KMS-11 (cell line): Measurements from ENCODE around the gene GPER1.

ENCODE experiments used
- H2AFZ ChIP-seq: fragments of 200-600 bp; sonication (generic); 2 replicates; pipeline ENCODE4 v1.6.1; 2016; ENCODE audit warnings: antibody characterized with exemption, mixed run types, low read depth
- H3K27ac ChIP-seq: fragments of 200-600 bp; sonication (generic); 2 replicates; pipeline ENCODE4 v1.6.1; 2016; ENCODE audit warnings: mild to moderate bottlenecking, mixed run types
- H3K27me3 ChIP-seq: fragments of 200-600 bp; sonication (generic); 2 replicates; pipeline ENCODE4 v1.6.1; 2017; ENCODE audit warnings: mild to moderate bottlenecking, low read depth, mixed run types, moderate library complexity; ENCODE audit not compliant: insufficient read depth
- H3K36me3 ChIP-seq: fragments of 200-600 bp; sonication (generic); 2 replicates; pipeline ENCODE4 v1.6.1; 2017; ENCODE audit warnings: mild to moderate bottlenecking, mixed run types; ENCODE audit not compliant: insufficient read depth
- H3K4me1 ChIP-seq: fragments of 200-600 bp; sonication (generic); 2 replicates; pipeline ENCODE4 v1.6.1; 2016; ENCODE audit warnings: mild to moderate bottlenecking, low read depth, mixed run types; ENCODE audit not compliant: poor library complexity, severe bottlenecking
- H3K4me2 ChIP-seq: fragments of 200-600 bp; sonication (generic); 2 replicates; pipeline ENCODE4 v1.7.0; 2016; ENCODE audit warnings: mild to moderate bottlenecking, mixed run types
- H3K4me3 ChIP-seq: fragments of 200-600 bp; sonication (generic); IDR thresholded peaks from 2 replicates; pipeline ENCODE4 v1.6.1; 2017; ENCODE audit warnings: low read depth, low read length, mixed read lengths; ENCODE audit not compliant: insufficient read depth
- H3K79me2 ChIP-seq: fragments of 200-600 bp; sonication (generic); 2 replicates; pipeline ENCODE4 v1.6.1; 2016; ENCODE audit warnings: low read depth, mixed run types; ENCODE audit not compliant: insufficient read depth
- H3K9ac ChIP-seq: fragments of 200-600 bp; sonication (generic); 2 replicates; pipeline ENCODE4 v1.6.1; 2016; ENCODE audit warnings: mild to moderate bottlenecking, mixed run types
- H4K20me1 ChIP-seq: fragments of 200-600 bp; sonication (generic); 2 replicates; pipeline ENCODE4 v1.6.1; 2016; ENCODE audit warnings: mild to moderate bottlenecking, mixed run types; ENCODE audit not compliant: insufficient read depth
- CTCF ChIP-seq: fragments of 200-600 bp; sonication (generic); conservative IDR thresholded peaks from 2 replicates; pipeline ENCODE4 v1.6.1; 2017; ENCODE audit warnings: low read depth, mild to moderate bottlenecking, antibody characterized with exemption, low read length, moderate library complexity, mixed read lengths

Gene GPER1

GRCh38 chr7:1056785-1057410 lies 31.0 kb upstream of the GPER1 start:
- no peak overlapping the region for H3K27ac ChIP-seq
- H3K9ac ChIP-seq, result no peak overlapping the region
- TF ChIP-seq CTCF, result no peak
- H3K4me1 ChIP-seq, result no peaks in the 10 kb centered on the region
- H3K79me2 ChIP-seq, result no peaks in the 10 kb centered on the region
- H3K36me3 ChIP-seq, result no peaks in the 10 kb centered on the region
- H4K20me1 ChIP-seq, result no peaks in the 10 kb centered on the region
- H2AFZ ChIP-seq, result no peak overlapping the region
- no peak overlapping the region for H3K4me3 ChIP-seq
- no peaks in the 10 kb centered on the region for H3K27me3 ChIP-seq
- H3K4me2 ChIP-seq, result no peak overlapping the region

GRCh38 chr7:1057416-1058291 lies 30.3 kb upstream of the GPER1 start:
- H3K36me3 ChIP-seq, result no peaks in the 10 kb centered on the region
- no peak overlapping the region for H3K9ac ChIP-seq
- TF ChIP-seq CTCF, result no peak
- no peaks in the 10 kb centered on the region for H3K27me3 ChIP-seq
- no peaks in the 10 kb centered on the region for H4K20me1 ChIP-seq
- no peak overlapping the region for H3K27ac ChIP-seq
- no peak overlapping the region for H2AFZ ChIP-seq
- H3K4me3 ChIP-seq, result no peak overlapping the region
- H3K4me1 ChIP-seq, result no peaks in the 10 kb centered on the region
- no peaks in the 10 kb centered on the region for H3K79me2 ChIP-seq
- H3K4me2 ChIP-seq, result no peak overlapping the region

- no peaks in the 10 kb centered on the region for H3K4me1 ChIP-seq
- no peaks in the 10 kb centered on the region for H3K79me2 ChIP-seq
- no peak overlapping the region for H3K9ac ChIP-seq
- H3K4me3 ChIP-seq, result no peak overlapping the region
- H3K36me3 ChIP-seq, result no peaks in the 10 kb centered on the region
- no peak overlapping the region for H3K4me2 ChIP-seq
- H2AFZ ChIP-seq, result no peak overlapping the region
- H3K27me3 ChIP-seq, result no peaks in the 10 kb centered on the region
- no peaks in the 10 kb centered on the region for H4K20me1 ChIP-seq
- no peak overlapping the region for H3K27ac ChIP-seq
- no peak for TF ChIP-seq CTCF
These were observed 29.6 kb upstream of the GPER1 start for GRCh38 chr7:1058311-1058710.

- TF ChIP-seq CTCF, result no peak
- H3K4me3 ChIP-seq, result no peak overlapping the region
- H4K20me1 ChIP-seq, result no peaks in the 10 kb centered on the region
- no peak overlapping the region for H3K4me2 ChIP-seq
- H3K4me1 ChIP-seq, result no peaks in the 10 kb centered on the region
- H3K79me2 ChIP-seq, result no peaks in the 10 kb centered on the region
- H3K36me3 ChIP-seq, result no peaks in the 10 kb centered on the region
- H3K9ac ChIP-seq, result no peak overlapping the region
- no peak overlapping the region for H2AFZ ChIP-seq
- no peak overlapping the region for H3K27ac ChIP-seq
- no peaks in the 10 kb centered on the region for H3K27me3 ChIP-seq
These were observed 29.1 kb upstream of the GPER1 start for GRCh38 chr7:1058821-1059199.
